ENCODE data around the gene CASTOR1. TPM values are rescaled to one million over a fixed set of nuclear protein-coding genes. Genes with fewer than 3 reads are reported as not detected.

The CASTOR1 gene
- total RNA-seq, 3 donors from 2014 or later, result 15.5 to 26.6 (median 20.6) TPM

DNA sequence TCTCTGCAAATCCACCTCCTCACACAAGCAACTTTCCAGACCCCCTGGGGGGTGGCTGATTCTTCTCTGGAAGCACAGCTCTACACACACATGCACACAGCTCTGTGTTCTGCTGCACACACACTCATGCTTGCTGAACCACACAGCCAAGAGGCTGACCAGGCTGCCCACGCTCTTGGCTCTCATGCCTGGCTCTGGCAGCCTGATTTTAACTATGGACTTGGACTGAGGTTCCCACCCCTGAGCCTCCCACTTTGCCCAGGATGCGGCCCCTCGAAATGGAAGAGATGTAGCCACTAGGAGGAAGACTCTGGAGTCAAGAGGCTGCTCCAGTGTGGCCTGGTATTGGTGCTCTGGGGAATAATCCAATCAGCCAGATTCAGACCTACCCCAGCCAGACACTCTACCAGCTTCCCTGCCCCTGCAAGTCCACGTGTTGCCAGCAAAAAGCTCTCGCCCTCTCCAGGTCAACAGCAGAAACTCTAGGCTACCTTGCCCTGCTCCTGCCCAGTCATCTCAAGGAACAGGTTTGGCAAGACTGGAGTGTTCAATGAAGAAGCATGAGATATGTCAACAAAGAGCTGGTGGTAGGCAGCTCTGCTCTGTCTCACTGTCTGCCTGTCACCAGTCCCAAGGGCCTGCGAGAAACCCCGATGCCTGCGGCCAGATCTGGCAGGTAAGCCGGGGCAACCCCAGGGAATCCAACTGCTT, 8.8 kb upstream of the CASTOR1 start:
- DNase-seq (ENCODE audit: low spot score in 2 of 2), result peak; percentile 80 to 83
- H3K4me3 ChIP-seq, result no peak overlapping the region
- H3K27me3 ChIP-seq, result no peaks in the 10 kb centered on the region
- H3K4me1 ChIP-seq, result peaks cover 23 to 45% of the 10 kb centered on the region in 2 donors
- peak overlapping the region; percentile 85 to 94 for H3K27ac ChIP-seq
- TF ChIP-seq, protein P1, sequence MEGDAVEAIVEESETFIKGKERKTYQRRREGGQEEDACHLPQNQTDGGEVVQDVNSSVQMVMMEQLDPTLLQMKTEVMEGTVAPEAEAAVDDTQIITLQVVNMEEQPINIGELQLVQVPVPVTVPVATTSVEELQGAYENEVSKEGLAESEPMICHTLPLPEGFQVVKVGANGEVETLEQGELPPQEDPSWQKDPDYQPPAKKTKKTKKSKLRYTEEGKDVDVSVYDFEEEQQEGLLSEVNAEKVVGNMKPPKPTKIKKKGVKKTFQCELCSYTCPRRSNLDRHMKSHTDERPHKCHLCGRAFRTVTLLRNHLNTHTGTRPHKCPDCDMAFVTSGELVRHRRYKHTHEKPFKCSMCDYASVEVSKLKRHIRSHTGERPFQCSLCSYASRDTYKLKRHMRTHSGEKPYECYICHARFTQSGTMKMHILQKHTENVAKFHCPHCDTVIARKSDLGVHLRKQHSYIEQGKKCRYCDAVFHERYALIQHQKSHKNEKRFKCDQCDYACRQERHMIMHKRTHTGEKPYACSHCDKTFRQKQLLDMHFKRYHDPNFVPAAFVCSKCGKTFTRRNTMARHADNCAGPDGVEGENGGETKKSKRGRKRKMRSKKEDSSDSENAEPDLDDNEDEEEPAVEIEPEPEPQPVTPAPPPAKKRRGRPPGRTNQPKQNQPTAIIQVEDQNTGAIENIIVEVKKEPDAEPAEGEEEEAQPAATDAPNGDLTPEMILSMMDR (IDR thresholded peaks at IDR 0.05), result peak; percentile 15 to 55 (median 31)
- TF ChIP-seq POLR2AphosphoS5 (IDR thresholded peaks at IDR 0.05), result peak in 2 of 3 donors; percentile 36 to 56
- no peak for TF ChIP-seq POLR2A (IDR thresholded peaks at IDR 0.05)
- intact Hi-C loops (cut with DNase I; ENCODE audit: low total_unique reads), result no loop called here
- H3K36me3 ChIP-seq, result no peaks in the 10 kb centered on the region
- H3K9me3 ChIP-seq, result no peaks in the 10 kb centered on the region

- Histone ChIP-seq H3K9me3 (no peaks in the 10 kb centered on the region), H3K36me3 (no peaks in the 10 kb centered on the region), H3K27me3 (no peaks in the 10 kb centered on the region), H3K27ac (peak overlapping the region; percentile 85 to 94), H3K4me1 (peaks cover 21 to 38% of the 10 kb centered on the region in 2 donors), H3K4me3 (no peak overlapping the region)
- intact Hi-C loops (cut with DNase I; ENCODE audit: low total_unique reads), result no loop called here
- TF ChIP-seq POLR2AphosphoS5 (IDR thresholded peaks at IDR 0.05), result no peak
- TF ChIP-seq, protein P1 (IDR thresholded peaks at IDR 0.05), result no peak
- no peak for TF ChIP-seq POLR2A (IDR thresholded peaks at IDR 0.05)
- no peak for DNase-seq (ENCODE audit: low spot score in 2 of 2)
These were observed 8.1 kb upstream of the CASTOR1 start for GRCh38 chr22:30297276-30297990.

GRCh38 chr22:30296833-30297232, 7.5 kb upstream of the CASTOR1 start:
- no peaks in the 10 kb centered on the region for H3K27me3 ChIP-seq
- no peaks in the 10 kb centered on the region for H3K9me3 ChIP-seq
- no peak for DNase-seq (ENCODE audit: low spot score in 2 of 2)
- peaks cover 16 to 34% of the 10 kb centered on the region in 2 donors for H3K4me1 ChIP-seq
- intact Hi-C loops (cut with DNase I; ENCODE audit: low total_unique reads), result no loop called here
- H3K4me3 ChIP-seq, result no peak overlapping the region
- H3K36me3 ChIP-seq, result no peaks in the 10 kb centered on the region
- H3K27ac ChIP-seq, result peak overlapping the region; percentile 85 to 94
- no peak for TF ChIP-seq POLR2A (IDR thresholded peaks at IDR 0.05)
- TF ChIP-seq POLR2AphosphoS5 (IDR thresholded peaks at IDR 0.05), result no peak
- TF ChIP-seq, protein P1 (IDR thresholded peaks at IDR 0.05), result no peak

DNA sequence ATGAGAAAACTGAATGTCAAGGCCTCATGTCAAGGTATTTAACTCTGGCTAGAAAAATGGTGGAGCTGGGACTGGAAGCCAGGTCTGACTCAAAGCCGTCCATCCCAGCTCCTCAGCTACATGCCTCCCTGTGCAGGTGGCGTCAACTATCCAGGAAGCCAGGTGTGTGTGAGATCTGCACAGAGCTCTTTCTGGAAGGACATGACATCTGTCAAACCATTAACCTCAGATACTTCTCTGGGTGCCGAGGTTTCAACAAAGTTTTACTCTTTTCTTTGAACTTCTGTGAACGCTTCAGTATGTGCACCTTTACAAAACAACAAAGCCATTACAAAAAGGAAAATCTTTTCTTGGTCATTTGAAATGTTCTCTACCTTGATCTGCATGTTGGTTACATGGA, 7.0 kb upstream of the CASTOR1 start:
- no peaks in the 10 kb centered on the region for H3K27me3 ChIP-seq
- H3K9me3 ChIP-seq, result no peaks in the 10 kb centered on the region
- TF ChIP-seq POLR2AphosphoS5 (IDR thresholded peaks at IDR 0.05), result no peak
- TF ChIP-seq, protein P1 (IDR thresholded peaks at IDR 0.05), result no peak
- TF ChIP-seq POLR2A (IDR thresholded peaks at IDR 0.05), result no peak
- no peaks in the 10 kb centered on the region for H3K36me3 ChIP-seq
- intact Hi-C loops (cut with DNase I; ENCODE audit: low total_unique reads), result no loop called here
- H3K27ac ChIP-seq, result peak overlapping the region; percentile 57 to 94
- no peak overlapping the region for H3K4me3 ChIP-seq
- H3K4me1 ChIP-seq, result peaks cover 16 to 34% of the 10 kb centered on the region in 2 donors
- DNase-seq (ENCODE audit: low spot score in 2 of 2), result no peak

- Histone ChIP-seq H3K9me3 (no peaks in the 10 kb centered on the region), H3K4me1 (peaks cover 23 to 41% of the 10 kb centered on the region in 2 donors), H3K4me3 (no peak overlapping the region), H3K27me3 (no peaks in the 10 kb centered on the region), H3K36me3 (no peaks in the 10 kb centered on the region), H3K27ac (peak overlapping the region; percentile 57 to 61)
- TF ChIP-seq POLR2AphosphoS5 (IDR thresholded peaks at IDR 0.05) (no peak), POLR2A (IDR thresholded peaks at IDR 0.05) (no peak)
- TF ChIP-seq, protein P1 (IDR thresholded peaks at IDR 0.05), result no peak
- intact Hi-C loops (cut with DNase I; ENCODE audit: low total_unique reads), result no loop called here
- DNase-seq (ENCODE audit: low spot score in 2 of 2), result no peak
These were observed 6.3 kb upstream of the CASTOR1 start for GRCh38 chr22:30295576-30295975.

All from breast epithelium (tissue), 4 donors.